OCI-LY3 (cell line): ENCODE measurements around the gene FZD4.
A peak's percentile ranks its signal among the peaks of the same experiment; 100 is the strongest.
"Not testable (repeated sequence)": the region's sequence is repeated elsewhere in the genome, so short reads cannot be mapped to it uniquely, and the experiment has no call there.

ENCODE experiments used
- H2AFZ ChIP-seq: fragments of 200-600, 300-600 bp; shearing (Covaris generic); 2 replicates; pipeline ENCODE4 v1.6.0; 2014; ENCODE audit warnings: antibody characterized with exemption, low read depth, low read length
- H3K27ac ChIP-seq: fragments of 200-600, 300-600 bp; sonication (generic); 2 replicates; pipeline ENCODE4 v1.5.1; 2014; ENCODE audit warnings: mild to moderate bottlenecking, low read length, moderate library complexity, mixed read lengths
- H3K27me3 ChIP-seq: fragments of 200-600, 300-600 bp; sonication (generic); 2 replicates; pipeline ENCODE4 v1.6.1; 2014; ENCODE audit warnings: low read depth, low read length, mixed read lengths
- H3K36me3 ChIP-seq: fragments of 200-600, 300-600 bp; sonication (generic); replicated peaks from 2 replicates; pipeline ENCODE3; 2014; ENCODE audit warnings: low read depth, low read length, mixed read lengths
- H3K4me1 ChIP-seq: fragments of 300-600, 200-600 bp; sonication (generic); 2 replicates; pipeline ENCODE4 v1.6.1; 2014; ENCODE audit warnings: low read length, mixed read lengths
- H3K4me2 ChIP-seq: fragments of 200-600, 300-600 bp; sonication (generic); 2 replicates; pipeline ENCODE4 v1.6.1; 2014; ENCODE audit warnings: low read length, mixed read lengths
- H3K4me3 ChIP-seq: fragments of 300-600, 200-600 bp; sonication (generic); 2 replicates; pipeline ENCODE4 v1.5.1; 2014; ENCODE audit warnings: antibody characterized with exemption, mild to moderate bottlenecking, low read length, moderate library complexity
- H3K79me2 ChIP-seq: fragments of 300-600, 200-600 bp; shearing (Covaris generic); 2 replicates; pipeline ENCODE4 v1.6.1; 2014; ENCODE audit warnings: mild to moderate bottlenecking, low read length, mixed read lengths
- H3K9ac ChIP-seq: fragments of 300-600, 200-600 bp; shearing (Covaris generic); 2 replicates; pipeline ENCODE4 v1.6.0; 2014; ENCODE audit warnings: mild to moderate bottlenecking, low read length, moderate library complexity
- H3K9me3 ChIP-seq: fragments of 200-600, 300-600 bp; shearing (Covaris generic); 2 replicates; pipeline ENCODE4 v1.6.1; 2014; ENCODE audit warnings: low read length, mixed read lengths; ENCODE audit not compliant: insufficient read depth
- H4K20me1 ChIP-seq: fragments of 200-600, 300-600 bp; sonication (generic); 2 replicates; pipeline ENCODE4 v1.6.1; 2016; ENCODE audit warnings: low read length, mixed read lengths; ENCODE audit not compliant: insufficient read depth
- CTCF ChIP-seq: fragments of 200-600, 300-600 bp; sonication (generic); IDR thresholded peaks from 2 replicates; pipeline ENCODE4 v1.5.1; 2014; ENCODE audit warnings: antibody characterized with exemption, low read length, low read depth
- EZH2phosphoT487 ChIP-seq: fragments of 200-600 bp; shearing (Covaris generic); IDR thresholded peaks from 2 replicates; pipeline ENCODE4 v1.6.1; 2018; ENCODE audit warnings: antibody characterized with exemption, mixed run types, low read depth

The FZD4 gene

DNA sequence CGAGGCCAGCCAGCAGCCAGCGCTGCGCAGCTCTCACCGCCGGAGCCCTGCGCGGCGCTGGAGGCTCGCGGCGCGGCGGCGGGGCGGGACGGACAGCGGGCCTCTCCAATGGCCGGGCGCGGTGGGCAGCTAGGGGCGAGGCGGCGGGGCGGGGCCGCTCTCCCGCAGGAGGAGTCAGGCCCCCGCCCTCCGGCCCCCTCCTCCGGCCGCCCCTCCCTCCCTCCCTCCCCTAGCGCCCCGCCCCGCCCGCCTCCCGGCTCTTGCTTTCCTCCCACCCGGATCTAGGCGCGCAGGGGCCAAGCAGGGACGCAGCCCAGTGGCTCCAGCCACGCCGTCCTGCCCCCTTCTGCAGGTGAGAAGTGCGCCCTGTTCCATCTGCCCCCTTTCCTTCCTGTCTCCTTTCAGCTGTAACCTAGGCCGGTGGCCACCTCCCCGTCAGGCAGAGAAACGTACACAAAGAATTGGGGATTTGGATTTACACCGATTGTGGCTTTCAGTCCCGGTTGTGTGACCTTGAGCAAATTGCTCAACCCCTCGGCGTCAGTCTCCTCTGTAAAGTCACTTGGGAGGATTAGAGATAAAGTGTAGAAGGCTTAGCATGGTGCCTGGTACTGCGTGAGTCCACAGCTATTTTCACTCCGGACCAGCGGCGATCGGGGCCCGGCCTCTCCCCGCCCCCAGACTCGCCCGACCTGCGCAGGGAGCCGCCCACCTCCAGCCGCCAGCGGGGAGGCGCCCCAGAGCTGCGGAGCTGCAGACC, at the start of gene FZD4:
TSS of gene FZD4 (minus strand) at position 35 of the 760 bp plus-strand sequence. CDS start 310 bp downstream, outside the sequence.
- Histone ChIP-seq H3K79me2 (no peaks in the 10 kb centered on the region), H2AFZ (peak within 1 kb of the TSS; percentile 97), H3K4me3 (peak within 1 kb of the TSS; percentile 93), H3K36me3 (no peaks in the 10 kb centered on the region), H3K4me1 (0 out of 2 replicates have a peak, but pooled peaks cover 8% of the 10 kb centered on the region), H3K27me3 (peaks cover 34% of the 10 kb centered on the region), H4K20me1 (no peaks in the 10 kb centered on the region), H3K27ac (no peak within 1 kb of the TSS), H3K9ac (peak within 1 kb of the TSS; percentile 70), H3K4me2 (peak within 1 kb of the TSS; percentile 86), H3K9me3 (no peaks in the 10 kb centered on the region)
- TF ChIP-seq EZH2phosphoT487 (no peak), CTCF (peak; percentile 43)

DNA sequence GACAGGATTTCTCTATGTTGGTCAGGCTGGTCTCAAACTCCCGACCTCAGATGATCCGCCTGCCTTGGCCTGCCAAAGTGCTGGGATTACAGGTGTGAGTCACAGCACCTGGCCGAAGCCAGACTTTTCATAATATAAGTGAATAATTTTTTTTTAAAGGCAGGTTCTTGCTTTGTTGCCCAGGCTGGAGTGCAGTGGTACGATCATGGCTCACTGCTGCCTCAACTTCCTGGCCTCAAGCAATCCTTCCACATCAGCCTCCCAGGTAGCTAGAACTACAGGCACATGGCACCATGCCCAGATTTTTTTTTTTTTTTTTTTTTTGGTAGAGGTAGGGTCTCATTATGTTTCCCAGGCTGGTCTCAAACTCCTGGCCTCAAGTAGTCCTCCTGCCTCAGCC, 49.1 kb upstream of the FZD4 start:
- not testable (repeated sequence) for H3K36me3 ChIP-seq

DNA sequence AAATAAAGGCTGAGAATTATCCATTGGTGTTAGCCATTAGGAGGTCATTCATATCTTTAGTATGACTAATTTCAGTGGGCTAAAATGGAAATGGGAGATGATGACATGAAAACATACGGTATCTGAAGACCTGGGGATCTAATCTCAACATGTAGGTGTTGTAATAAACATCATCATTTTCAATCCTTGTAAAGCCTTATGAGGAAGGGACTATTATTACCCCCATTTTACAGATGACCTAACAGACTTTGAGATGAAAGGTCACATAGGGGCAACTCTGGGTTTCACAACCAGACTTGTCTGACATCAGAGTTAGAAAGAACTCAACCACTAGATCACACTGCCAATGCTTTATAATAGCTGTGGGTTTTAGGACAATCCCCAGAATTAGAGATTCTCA, 47.7 kb upstream of the FZD4 start:
- Histone ChIP-seq H4K20me1 (no peaks in the 10 kb centered on the region), H3K79me2 (no peaks in the 10 kb centered on the region), H3K4me2 (no peak overlapping the region), H3K27ac (no peak overlapping the region), H3K4me3 (no peak overlapping the region), H3K9me3 (no peaks in the 10 kb centered on the region), H3K27me3 (no peaks in the 10 kb centered on the region), H2AFZ (no peak overlapping the region), H3K36me3 (no peaks in the 10 kb centered on the region), H3K9ac (no peak overlapping the region), H3K4me1 (no peaks in the 10 kb centered on the region)
- TF ChIP-seq CTCF (no peak), EZH2phosphoT487 (no peak)

More for the DNA sequence above, 49.1 kb upstream of the FZD4 start:
- H3K9ac ChIP-seq, H3K9me3 ChIP-seq, H3K79me2 ChIP-seq, H4K20me1 ChIP-seq, H3K4me2 ChIP-seq, H3K4me1 ChIP-seq, H2AFZ ChIP-seq, H3K27me3 ChIP-seq, H3K27ac ChIP-seq, H3K4me3 ChIP-seq: not testable (repeated sequence)

DNA sequence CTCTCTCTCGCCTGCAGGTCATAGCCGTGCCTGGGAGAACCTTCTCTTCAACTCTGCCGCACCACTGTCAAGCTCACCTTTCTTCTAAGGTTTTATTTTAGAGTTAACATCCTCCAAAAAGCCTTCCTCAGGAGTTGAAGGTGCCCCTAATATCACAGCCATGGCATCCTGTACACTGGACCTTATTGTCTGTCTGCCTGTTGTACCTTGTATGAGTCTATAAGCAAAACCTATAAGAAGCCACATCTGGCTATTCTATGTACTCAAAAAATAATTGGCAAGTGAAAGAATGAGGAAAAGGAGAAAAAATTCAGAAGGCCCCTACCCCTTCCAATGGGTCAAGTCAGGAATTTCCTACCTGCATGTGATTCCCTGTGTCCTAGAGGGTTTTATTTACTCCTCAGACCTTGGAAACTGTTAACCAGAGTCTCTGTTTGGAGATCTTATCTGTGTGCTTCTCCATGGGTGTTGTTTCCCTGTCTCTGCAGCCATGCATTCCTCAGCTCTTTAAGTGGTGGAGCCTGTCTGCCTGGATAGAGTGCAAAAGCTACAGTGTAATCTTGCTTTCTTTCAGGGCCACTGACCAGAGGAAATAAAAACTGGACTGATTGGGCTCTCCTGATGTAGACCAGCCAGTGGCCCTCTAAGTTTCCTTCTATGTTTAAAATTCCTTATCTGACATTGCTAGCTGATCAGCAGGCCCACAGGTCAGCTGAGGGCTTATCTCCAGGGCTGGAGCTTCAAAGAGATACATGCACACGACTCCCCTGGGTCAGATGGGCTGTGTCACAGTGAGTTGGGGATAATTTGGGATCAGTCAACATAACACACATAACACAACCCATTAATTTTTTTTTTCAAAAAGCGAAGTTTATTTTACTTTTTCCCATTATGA, 44.9 kb upstream of the FZD4 start:
- no peak overlapping the region for H3K4me2 ChIP-seq
- no peaks in the 10 kb centered on the region for H3K36me3 ChIP-seq
- H3K9ac ChIP-seq = no peak overlapping the region
- H3K27me3 ChIP-seq = no peaks in the 10 kb centered on the region
- H2AFZ ChIP-seq = no peak overlapping the region
- H3K4me3 ChIP-seq = no peak overlapping the region
- H3K4me1 ChIP-seq = peaks cover 2% of the 10 kb centered on the region; the same call in 1 of the 2 replicates
- H3K9me3 ChIP-seq = no peaks in the 10 kb centered on the region
- H3K27ac ChIP-seq = no peak overlapping the region
- H4K20me1 ChIP-seq = no peaks in the 10 kb centered on the region
- TF ChIP-seq EZH2phosphoT487 = no peak
- TF ChIP-seq CTCF = no peak
- no peaks in the 10 kb centered on the region for H3K79me2 ChIP-seq
